D721Med (cell line): ENCODE measurements around the gene HOXB8.

ENCODE experiments used
- DNase-seq: peaks from one replicate; pipeline ENCODE4 v3.0.0; 2011; ENCODE audit warnings: low spot score; ENCODE audit not compliant: insufficient read length
- FAIRE-seq: peaks from 2 replicates; lab custom pipeline; 2011; peaks lifted over from hg19 to GRCh38; lab: Jason Lieb, UNC
- TF ChIP-seq, protein P1 (sequence below): IDR thresholded peaks from 2 replicates; pipeline ENCODE4 v1.5.1; 2012; ENCODE audit warnings: mild to moderate bottlenecking, control low read depth; ENCODE audit not compliant: insufficient read depth; ENCODE audit errors: missing control alignments

HOXB8 gene

DNA sequence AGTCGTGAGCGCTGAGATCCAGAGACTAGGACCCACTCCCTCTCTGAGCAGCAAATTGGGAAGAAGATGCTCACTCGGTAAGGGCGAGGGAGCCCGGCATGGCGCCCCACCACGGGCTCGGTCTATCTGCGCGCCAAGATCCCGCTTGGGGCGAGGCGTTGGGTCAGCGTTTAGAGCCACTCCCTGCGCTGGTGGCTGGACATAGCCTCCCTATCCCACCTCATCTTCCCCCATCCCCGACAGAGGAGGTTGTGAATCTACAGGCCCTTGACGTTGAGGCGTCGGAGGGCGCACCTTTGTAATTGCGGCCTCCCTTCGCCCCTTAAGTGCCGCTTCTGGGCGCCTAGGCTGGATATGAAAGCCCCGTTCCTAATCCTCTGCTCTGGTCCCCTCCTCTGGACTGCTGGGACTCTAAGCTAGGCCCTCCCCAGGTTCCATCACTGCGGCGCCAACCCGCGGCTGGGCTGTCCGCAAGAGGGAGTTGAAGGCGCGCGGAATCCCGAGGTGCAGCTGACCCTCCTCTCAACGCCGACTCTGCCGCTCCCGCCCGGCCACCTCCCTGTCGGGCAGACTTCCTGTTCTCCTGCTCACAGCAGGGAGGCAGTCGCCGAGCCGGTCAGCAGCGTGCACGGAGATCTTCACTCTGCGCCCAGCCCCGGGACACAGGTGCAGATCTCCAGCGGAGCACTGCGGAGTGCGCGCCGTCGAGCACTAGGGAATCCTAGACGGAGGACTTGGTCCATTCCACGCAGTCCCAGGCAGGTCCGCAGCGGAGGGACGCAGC, 27.2 kb upstream of the HOXB8 start:
- TF ChIP-seq, protein P1, sequence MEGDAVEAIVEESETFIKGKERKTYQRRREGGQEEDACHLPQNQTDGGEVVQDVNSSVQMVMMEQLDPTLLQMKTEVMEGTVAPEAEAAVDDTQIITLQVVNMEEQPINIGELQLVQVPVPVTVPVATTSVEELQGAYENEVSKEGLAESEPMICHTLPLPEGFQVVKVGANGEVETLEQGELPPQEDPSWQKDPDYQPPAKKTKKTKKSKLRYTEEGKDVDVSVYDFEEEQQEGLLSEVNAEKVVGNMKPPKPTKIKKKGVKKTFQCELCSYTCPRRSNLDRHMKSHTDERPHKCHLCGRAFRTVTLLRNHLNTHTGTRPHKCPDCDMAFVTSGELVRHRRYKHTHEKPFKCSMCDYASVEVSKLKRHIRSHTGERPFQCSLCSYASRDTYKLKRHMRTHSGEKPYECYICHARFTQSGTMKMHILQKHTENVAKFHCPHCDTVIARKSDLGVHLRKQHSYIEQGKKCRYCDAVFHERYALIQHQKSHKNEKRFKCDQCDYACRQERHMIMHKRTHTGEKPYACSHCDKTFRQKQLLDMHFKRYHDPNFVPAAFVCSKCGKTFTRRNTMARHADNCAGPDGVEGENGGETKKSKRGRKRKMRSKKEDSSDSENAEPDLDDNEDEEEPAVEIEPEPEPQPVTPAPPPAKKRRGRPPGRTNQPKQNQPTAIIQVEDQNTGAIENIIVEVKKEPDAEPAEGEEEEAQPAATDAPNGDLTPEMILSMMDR: no peak
- FAIRE-seq: no peak

DNA sequence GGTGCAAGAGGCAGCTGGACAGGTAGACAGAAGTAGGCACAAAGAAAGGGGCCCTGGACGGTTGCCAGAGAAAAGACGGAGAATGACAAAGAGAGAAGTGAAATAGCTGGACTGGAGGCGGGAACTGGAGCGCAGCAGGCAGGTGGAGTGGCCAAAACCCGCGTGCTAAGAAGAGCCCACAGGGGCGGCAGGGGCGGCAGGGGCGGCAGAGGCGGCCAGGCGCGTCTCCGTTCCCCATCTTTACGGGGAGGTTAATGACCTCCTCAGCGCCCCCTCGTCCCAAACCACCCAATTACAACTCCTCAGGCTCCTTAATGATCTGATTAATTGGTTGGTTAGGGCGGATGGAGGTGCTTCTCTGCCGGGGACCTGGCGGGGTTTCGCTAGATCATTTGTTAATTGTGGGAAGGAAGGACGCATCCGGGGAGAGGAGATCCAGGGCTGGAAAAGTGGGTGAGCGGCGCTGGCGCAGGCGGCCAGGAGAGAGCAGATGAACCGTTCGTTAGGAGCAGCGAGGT, 26.5 kb upstream of the HOXB8 start:
- DNase-seq: no peak
- no peak for FAIRE-seq
- TF ChIP-seq, protein P1: no peak

More for the DNA sequence above, 27.2 kb upstream of the HOXB8 start:
- DNase-seq: no peak

DNA sequence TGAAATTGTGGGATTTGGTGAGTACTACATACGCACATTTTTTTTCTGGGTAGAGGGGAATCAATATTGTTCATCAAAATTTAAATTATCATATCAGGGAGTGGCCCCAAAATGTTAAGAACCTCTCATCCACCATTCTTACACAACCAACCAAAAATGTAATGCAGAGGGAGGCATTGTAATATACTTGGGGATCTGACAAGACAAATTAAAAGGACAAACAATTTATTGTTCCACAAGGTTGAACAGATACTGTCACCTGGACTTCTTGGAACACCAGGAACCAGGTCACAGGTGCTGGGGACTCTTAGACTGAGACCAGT, 25.7 kb upstream of the HOXB8 start:
- DNase-seq (no peak), FAIRE-seq (no peak)
- TF ChIP-seq, protein P1: no peak

DNA sequence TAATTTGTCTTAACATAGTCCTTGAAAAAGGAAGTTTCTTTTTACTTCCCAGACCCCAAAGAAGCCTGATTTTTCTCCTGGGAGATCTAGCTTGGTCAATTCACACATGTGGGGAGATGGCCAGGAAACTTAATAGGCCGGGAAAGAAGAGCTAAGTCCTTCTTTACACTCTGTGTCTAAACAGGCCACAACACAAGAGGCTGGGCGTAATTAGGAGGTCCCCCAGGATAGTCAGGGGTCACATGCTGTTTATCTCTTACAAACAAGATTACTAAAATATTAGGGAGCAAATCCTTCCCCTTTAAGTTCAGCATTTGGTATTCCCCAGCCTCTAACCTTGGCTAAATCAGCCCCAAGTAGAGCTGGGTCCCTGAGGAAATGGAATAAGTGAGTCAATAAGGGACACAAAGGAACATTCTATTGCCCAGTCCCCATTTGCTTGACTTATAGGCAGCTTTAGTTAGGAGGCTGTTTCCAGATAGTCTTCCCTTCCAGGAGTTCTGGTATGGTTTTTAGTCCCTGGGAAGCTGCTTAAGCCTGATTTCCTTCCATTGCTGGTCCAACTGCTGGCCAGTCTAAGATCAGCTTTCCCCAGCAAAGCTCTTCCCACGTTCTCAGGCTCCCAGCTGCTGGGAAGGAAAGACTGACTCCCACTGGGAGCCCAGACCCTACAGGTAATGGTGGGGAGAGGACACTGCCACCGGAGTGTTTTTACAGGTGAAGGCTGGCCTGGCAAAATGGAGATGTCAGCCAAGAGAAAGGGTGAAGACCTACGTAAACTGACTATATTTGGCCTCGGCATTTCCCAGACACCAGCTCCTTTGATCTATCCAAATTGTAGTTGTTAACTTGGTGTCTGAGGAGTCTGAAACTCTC, 25.1 kb upstream of the HOXB8 start:
- DNase-seq: no peak
- FAIRE-seq: no peak
- TF ChIP-seq, protein P1: no peak

DNA sequence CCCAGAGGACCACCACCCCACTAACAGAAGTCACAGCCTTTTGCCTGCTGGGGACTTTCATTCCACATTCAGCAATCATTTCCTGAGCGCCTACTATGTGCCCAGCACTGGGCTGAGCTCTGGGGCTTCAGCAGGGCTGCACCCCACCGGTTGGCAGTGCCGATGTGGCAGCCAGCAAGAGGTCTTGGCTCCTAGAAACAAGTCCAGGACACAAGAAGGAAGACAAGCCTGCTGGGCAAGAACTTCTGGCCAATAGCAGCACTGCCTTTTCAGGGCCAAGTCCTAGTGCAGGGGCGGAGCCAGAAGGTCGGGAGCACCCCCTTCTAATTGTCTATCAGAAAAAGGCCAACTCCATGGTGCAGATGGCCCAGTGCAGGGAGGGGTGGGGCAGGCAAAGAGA, 24.0 kb upstream of the HOXB8 start:
- TF ChIP-seq, protein P1: no peak
- DNase-seq (no peak), FAIRE-seq (no peak)

DNA sequence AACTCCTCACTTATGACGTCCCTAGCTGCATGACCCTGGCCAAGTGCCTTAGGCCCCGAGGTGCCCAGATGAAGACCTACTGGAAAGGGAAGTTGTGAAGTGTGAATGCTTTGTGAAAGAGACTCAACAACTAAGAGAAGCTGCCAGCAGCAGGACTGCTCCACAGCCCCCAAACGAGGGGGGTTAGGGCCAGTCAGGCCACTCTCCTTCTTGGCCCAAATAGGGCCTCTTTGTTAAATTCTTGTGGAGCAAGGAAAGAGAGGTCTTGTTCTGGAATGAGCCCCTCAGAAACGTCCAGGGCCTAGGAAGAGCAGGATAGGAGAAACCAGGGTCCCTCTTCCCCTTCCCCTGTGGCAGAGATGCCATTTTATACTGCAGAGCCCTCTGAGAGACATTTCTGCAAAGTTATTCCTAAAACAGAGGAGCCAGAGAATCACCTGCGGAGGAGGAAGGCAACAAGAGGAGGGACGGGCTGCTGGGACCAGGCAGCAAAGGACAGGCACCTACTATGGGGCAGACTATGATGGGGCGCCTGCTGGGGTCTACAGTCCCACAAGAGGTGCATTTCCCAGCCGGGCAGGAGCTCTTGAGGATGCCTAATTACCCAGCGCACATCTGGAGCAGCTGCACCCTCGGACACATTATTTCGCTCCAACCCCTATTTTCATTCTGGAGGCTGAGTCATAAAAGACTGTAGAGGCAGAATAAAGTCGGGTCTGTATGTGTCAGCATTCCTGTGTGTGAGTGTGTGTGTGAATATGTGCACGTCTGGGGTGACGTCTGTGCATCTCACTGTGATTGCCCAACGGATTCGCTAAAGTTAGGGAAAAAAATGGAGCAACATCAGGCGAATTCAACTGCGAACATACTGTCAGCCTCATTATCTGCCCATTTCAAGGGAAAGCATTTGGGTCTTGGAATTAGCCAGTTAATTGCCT, 22.5 kb upstream of the HOXB8 start:
- FAIRE-seq: no peak
- TF ChIP-seq, protein P1: no peak
- no peak for DNase-seq
